Measurements from ENCODE around the gene ITGB3BP.
"Not testable (repeated sequence)": the region's sequence is repeated elsewhere in the genome, so short reads cannot be mapped to it uniquely, and the experiment has no call there.

The ITGB3BP gene

GRCh38 chr1:63506782-63507181 is 16.2 kb downstream of the ITGB3BP start:
- no peak for DNase-seq (ENCODE audit: low spot score)

GRCh38 chr1:63501256-63501655 is 21.8 kb downstream of the ITGB3BP start:
- no peak for DNase-seq (ENCODE audit: low spot score)

GRCh38 chr1:63498106-63498505 is 24.9 kb downstream of the ITGB3BP start:
- DNase-seq (ENCODE audit: low spot score), result no peak

GRCh38 chr1:63497577-63497976 is 25.4 kb downstream of the ITGB3BP start:
- no peak for DNase-seq (ENCODE audit: low spot score)

GRCh38 chr1:63487336-63488065 is 35.5 kb downstream of the ITGB3BP start:
- DNase-seq (ENCODE audit: low spot score), result no peak

- DNase-seq (ENCODE audit: low spot score), result no peak
These were observed 36.4 kb downstream of the ITGB3BP start for GRCh38 chr1:63486629-63487028.

GRCh38 chr1:63480057-63480456 is 43.0 kb downstream of the ITGB3BP start:
- no peak for DNase-seq (ENCODE audit: low spot score)

GRCh38 chr1:63475761-63476160 is 47.3 kb downstream of the ITGB3BP start:
- no peak for DNase-seq (ENCODE audit: low spot score)

GRCh38 chr1:63468683-63469082 is 54.3 kb downstream of the ITGB3BP start:
- DNase-seq (ENCODE audit: low spot score), result not testable (repeated sequence)

GRCh38 chr1:63466759-63467158 is 56.3 kb downstream of the ITGB3BP start:
- DNase-seq (ENCODE audit: low spot score), result no peak

- DNase-seq (ENCODE audit: low spot score), result no peak
These were observed 56.8 kb downstream of the ITGB3BP start for GRCh38 chr1:63466181-63466580.

- no peak for DNase-seq (ENCODE audit: low spot score)
These were observed 59.8 kb downstream of the ITGB3BP start for GRCh38 chr1:63463248-63463647.

GRCh38 chr1:63461661-63462230 is 61.3 kb downstream of the ITGB3BP start:
- no peak for DNase-seq (ENCODE audit: low spot score)

- no peak for DNase-seq (ENCODE audit: low spot score)
These were observed 64.3 kb downstream of the ITGB3BP start for GRCh38 chr1:63458750-63459149.

- no peak for DNase-seq (ENCODE audit: low spot score)
These were observed 68.8 kb downstream of the ITGB3BP start for GRCh38 chr1:63454269-63454668.

- no peak for DNase-seq (ENCODE audit: low spot score)
These were observed 69.8 kb downstream of the ITGB3BP start for GRCh38 chr1:63453232-63453631.

- DNase-seq (ENCODE audit: low spot score), result no peak
These were observed 72.6 kb downstream of the ITGB3BP start for GRCh38 chr1:63450416-63450815.

- DNase-seq (ENCODE audit: low spot score), result no peak
These were observed 74.2 kb downstream of the ITGB3BP start for GRCh38 chr1:63448731-63449246.

GRCh38 chr1:63442141-63442475 is 80.9 kb downstream of the ITGB3BP start:
- DNase-seq (ENCODE audit: low spot score), result no peak

- DNase-seq (ENCODE audit: low spot score), result no peak
These were observed 87.9 kb downstream of the ITGB3BP start for GRCh38 chr1:63435161-63435560.

- no peak for DNase-seq (ENCODE audit: low spot score)
These were observed 93.7 kb downstream of the ITGB3BP start for GRCh38 chr1:63429281-63429680.

GRCh38 chr1:63428815-63429214 is 94.2 kb downstream of the ITGB3BP start:
- no peak for DNase-seq (ENCODE audit: low spot score)

- DNase-seq (ENCODE audit: low spot score), result no peak
These were observed 99.4 kb downstream of the ITGB3BP start for GRCh38 chr1:63423649-63424048.

- not testable (repeated sequence) for DNase-seq (ENCODE audit: low spot score)
These were observed 102.3 kb downstream of the ITGB3BP start for GRCh38 chr1:63420746-63421145.

All from iPS-NIHi11 (cell line).